GM19193 (cell line): Measurements from ENCODE around the gene EFNA5.

Experiments
- POLR2A ChIP-seq: IDR thresholded peaks from 4 replicates; pipeline ENCODE4 v1.6.1; 2011; ENCODE audit not compliant: insufficient read depth, insufficient read length; ENCODE audit errors: extremely low read depth

The EFNA5 gene

DNA sequence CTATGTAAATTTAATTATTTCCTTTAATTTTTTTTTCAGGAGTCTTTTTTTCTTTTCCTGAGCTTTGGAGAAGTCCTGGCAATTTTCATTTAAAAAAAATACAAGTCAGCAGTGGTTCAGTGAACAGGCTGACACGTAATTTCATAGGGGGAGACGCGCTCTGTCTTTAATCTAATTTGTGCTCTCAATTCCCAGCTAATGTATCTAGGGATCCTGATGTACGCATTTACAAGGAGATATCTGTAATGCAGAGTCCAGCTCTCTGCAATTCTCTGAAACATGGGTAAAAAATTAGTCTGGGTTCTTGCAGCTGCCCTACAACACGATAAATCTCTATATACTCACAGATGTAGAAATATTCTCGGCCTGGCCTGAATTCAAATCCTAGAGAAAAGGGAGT is 243.9 kb downstream of the EFNA5 start:
- TF ChIP-seq POLR2A, result no peak

GRCh38 chr5:107426209-107426608 is 244.5 kb downstream of the EFNA5 start:
- TF ChIP-seq POLR2A, result no peak

- TF ChIP-seq POLR2A, result no peak
Observed at GRCh38 chr5:107425541-107426031, 245.2 kb downstream of the EFNA5 start.

GRCh38 chr5:107424491-107424890 is 246.2 kb downstream of the EFNA5 start:
- no peak for TF ChIP-seq POLR2A

DNA sequence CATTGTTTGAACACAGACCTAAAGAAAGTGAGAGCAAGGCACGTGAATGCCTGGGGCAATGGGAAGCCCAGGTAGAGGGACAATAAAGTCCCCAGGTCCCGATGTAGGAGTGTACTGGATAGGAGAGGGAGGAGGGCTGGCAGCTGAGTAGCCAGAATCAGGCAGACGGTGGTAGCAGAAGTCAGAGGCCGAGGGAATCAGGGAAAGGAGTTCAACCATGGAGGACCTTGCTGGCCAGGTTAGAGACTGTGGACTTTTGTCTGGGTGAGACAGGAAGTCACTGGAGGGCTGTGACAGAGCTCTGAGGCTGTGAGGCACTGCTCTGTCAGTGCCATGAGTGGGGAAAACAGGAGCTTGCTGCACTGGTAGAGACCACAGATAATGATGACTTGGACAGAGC is 248.2 kb downstream of the EFNA5 start:
- no peak for TF ChIP-seq POLR2A

GRCh38 chr5:107419498-107419897 is 251.2 kb downstream of the EFNA5 start:
- TF ChIP-seq POLR2A, result no peak

- no peak for TF ChIP-seq POLR2A
Observed at GRCh38 chr5:107418902-107419301, 251.8 kb downstream of the EFNA5 start.

GRCh38 chr5:107418071-107418470 is 252.7 kb downstream of the EFNA5 start:
- TF ChIP-seq POLR2A, result no peak

DNA sequence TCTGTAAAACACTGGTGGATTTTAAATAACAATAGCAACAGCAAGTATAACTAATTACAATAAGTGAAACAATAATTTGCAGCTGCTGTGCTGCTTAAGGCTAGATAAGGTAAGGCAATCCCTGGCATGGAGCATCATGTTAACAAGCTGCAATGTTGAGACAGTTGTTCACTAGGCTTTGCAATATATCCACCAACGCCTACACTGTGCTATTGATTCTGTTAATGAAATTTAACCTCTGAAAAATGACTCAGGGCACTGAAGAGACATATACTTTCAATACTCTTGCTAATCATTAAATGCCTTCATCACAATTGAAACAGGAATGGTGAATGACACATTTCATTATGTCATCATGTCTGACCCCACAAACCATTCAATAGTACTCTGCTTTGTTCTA is 255.0 kb downstream of the EFNA5 start:
- TF ChIP-seq POLR2A, result no peak

GRCh38 chr5:107414802-107415201 is 255.9 kb downstream of the EFNA5 start:
- no peak for TF ChIP-seq POLR2A

DNA sequence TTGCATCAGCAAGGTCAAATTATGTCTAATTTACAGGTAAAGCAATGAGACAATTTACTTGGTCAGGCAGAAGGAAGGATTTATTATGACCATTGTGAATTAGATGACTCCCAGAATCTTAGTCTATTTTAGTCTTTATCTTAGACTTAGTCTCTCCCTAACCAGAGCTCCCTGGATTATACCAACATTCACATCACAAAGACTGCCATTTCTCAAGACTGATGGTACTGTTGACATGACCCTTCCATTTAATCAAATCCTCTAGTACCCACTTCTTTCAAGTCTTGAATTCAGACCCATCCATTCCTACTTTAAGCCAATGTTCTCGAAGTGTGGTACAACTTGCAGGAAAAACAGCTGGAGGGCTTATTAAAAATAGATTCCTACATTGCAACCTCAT is 257.0 kb downstream of the EFNA5 start:
- no peak for TF ChIP-seq POLR2A

GRCh38 chr5:107408564-107408963 is 262.2 kb downstream of the EFNA5 start:
- no peak for TF ChIP-seq POLR2A

- no peak for TF ChIP-seq POLR2A
Observed at GRCh38 chr5:107407713-107408298, 262.9 kb downstream of the EFNA5 start.

DNA sequence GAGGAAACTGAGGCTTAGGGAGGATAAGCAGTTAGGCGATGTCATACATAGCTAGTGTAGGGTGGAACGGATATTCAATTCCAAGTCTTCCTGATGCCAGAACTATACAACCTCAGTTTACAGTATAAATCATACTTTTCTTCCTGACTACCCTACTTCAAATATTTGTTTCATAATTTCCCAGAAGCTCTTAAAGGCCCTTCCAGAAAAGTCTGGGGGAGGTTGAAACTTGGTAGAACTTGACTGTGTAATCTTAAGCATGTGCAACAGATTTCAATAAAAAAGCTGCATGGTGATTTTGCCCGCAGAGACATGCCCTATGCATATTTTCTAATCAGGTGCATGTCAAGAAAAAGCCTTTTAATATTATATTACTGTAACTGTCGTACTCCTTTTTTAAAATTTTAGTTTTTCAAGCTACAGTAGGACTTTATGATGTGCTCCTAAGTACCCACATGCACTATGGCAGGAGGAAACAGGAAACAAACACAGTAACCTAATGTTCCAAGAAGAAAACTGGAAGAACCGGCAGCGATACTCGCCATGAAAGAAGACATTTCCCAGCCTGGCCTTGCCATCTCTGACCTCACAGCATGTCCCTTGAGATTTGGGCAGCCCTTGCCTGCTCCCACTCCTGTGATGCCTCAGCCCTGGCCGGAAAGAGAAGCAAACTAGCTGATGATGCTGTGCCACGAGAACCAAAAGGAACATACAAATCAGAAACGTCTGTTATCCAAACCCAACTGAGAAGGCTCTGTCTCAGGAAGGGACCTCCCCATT is 266.0 kb downstream of the EFNA5 start:
- no peak for TF ChIP-seq POLR2A

- TF ChIP-seq POLR2A, result no peak
Observed at GRCh38 chr5:107403228-107403953, 267.3 kb downstream of the EFNA5 start.

GRCh38 chr5:107402434-107403227 is 268.1 kb downstream of the EFNA5 start:
- TF ChIP-seq POLR2A, result no peak
